Trophoblast cell (in vitro differentiated cells and primary cell): ENCODE measurements around the gene EGLN2.

ENCODE experiments used
- DNase-seq, 2 donors: peaks; one replicate each; pipeline ENCODE4 v3.0.0-alpha.2; 2016
- H2AFZ ChIP-seq: 2 replicates; pipeline ENCODE4 v1.6.1; 2013; ENCODE audit warnings: low read length, moderate library complexity, mild to moderate bottlenecking; ENCODE audit not compliant: insufficient read depth, poor library complexity
- H2AK5ac ChIP-seq: 2 replicates; pipeline ENCODE4 v1.6.1; 2013; ENCODE audit warnings: mild to moderate bottlenecking, low read length
- H2BK120ac ChIP-seq: 2 replicates; pipeline ENCODE4 v1.6.1; 2013; ENCODE audit warnings: low read length, mild to moderate bottlenecking, moderate library complexity; ENCODE audit not compliant: insufficient read depth, poor library complexity
- H2BK12ac ChIP-seq: 2 replicates; pipeline ENCODE4 v1.6.1; 2013; ENCODE audit warnings: mild to moderate bottlenecking, low read length, moderate library complexity
- H2BK5ac ChIP-seq: 2 replicates; pipeline ENCODE4 v1.6.1; 2013; ENCODE audit warnings: low read length, low read depth, moderate library complexity, mild to moderate bottlenecking; ENCODE audit not compliant: poor library complexity
- H3K14ac ChIP-seq: 2 replicates; pipeline ENCODE4 v1.6.1; 2013; ENCODE audit warnings: mild to moderate bottlenecking, low read length
- H3K18ac ChIP-seq: 2 replicates; pipeline ENCODE4 v1.6.1; 2013; ENCODE audit warnings: mild to moderate bottlenecking, low read length
- H3K23ac ChIP-seq: 2 replicates; pipeline ENCODE4 v1.6.1; 2013; ENCODE audit warnings: low read length
- H3K27ac ChIP-seq: 2 replicates; pipeline ENCODE4 v1.5.1; 2013; ENCODE audit warnings: low read depth, mild to moderate bottlenecking, inconsistent platforms, low read length, moderate library complexity
- H3K27me3 ChIP-seq: 2 replicates; pipeline ENCODE4 v1.6.1; 2013; ENCODE audit warnings: inconsistent platforms, mild to moderate bottlenecking, low read length, moderate library complexity; ENCODE audit not compliant: insufficient read depth
- H3K36me3 ChIP-seq, 2 experiments: 1 replicate in 1 of 2; 2 replicates in 1 of 2; pipeline ENCODE4 v1.6.1; 2013; ENCODE audit warnings: low read length in 2 of 2, mild to moderate bottlenecking in 2 of 2, moderate library complexity in 1 of 2; ENCODE audit not compliant: insufficient read depth in 2 of 2, control insufficient read depth in 1 of 2
- H3K4ac ChIP-seq: 2 replicates; pipeline ENCODE4 v1.6.1; 2013; ENCODE audit warnings: low read depth, mild to moderate bottlenecking, low read length, moderate library complexity
- H3K4me1 ChIP-seq, 2 experiments: 1 replicate in 1 of 2; 2 replicates in 1 of 2; pipeline ENCODE4 v1.6.1; 2013; ENCODE audit warnings: low read length in 2 of 2, mild to moderate bottlenecking in 2 of 2, moderate library complexity in 1 of 2; ENCODE audit not compliant: insufficient read depth in 2 of 2, control insufficient read depth in 1 of 2
- H3K4me2 ChIP-seq: 2 replicates; pipeline ENCODE4 v1.6.1; 2013; ENCODE audit warnings: inconsistent platforms, mild to moderate bottlenecking, low read length, moderate library complexity
- H3K4me3 ChIP-seq: 2 replicates; pipeline ENCODE4 v1.5.1; 2013; ENCODE audit warnings: mild to moderate bottlenecking, low read depth, low read length, inconsistent platforms
- H3K79me1 ChIP-seq: one replicate; pipeline ENCODE4 v1.6.1; 2013; ENCODE audit warnings: low read length
- H3K79me2 ChIP-seq: 2 replicates; pipeline ENCODE4 v1.6.1; 2013; ENCODE audit warnings: low read length, mild to moderate bottlenecking; ENCODE audit not compliant: control insufficient read depth, insufficient read depth, poor library complexity
- H3K9ac ChIP-seq: 2 replicates; pipeline ENCODE4 v1.6.1; 2013; ENCODE audit warnings: mild to moderate bottlenecking, low read length
- H3K9me3 ChIP-seq: 2 replicates; pipeline ENCODE4 v1.6.1; 2013; ENCODE audit warnings: low read depth, mild to moderate bottlenecking, control low read depth, inconsistent platforms, low read length; ENCODE audit not compliant: insufficient read depth
- H4K12ac ChIP-seq: 2 replicates; pipeline ENCODE4 v1.6.1; 2013; ENCODE audit warnings: low read depth, mild to moderate bottlenecking, low read length, moderate library complexity
- H4K8ac ChIP-seq: 2 replicates; pipeline ENCODE4 v1.6.1; 2013; ENCODE audit warnings: low read depth, mild to moderate bottlenecking, low read length, moderate library complexity
- H4K91ac ChIP-seq: one replicate; pipeline ENCODE4 v1.6.1; 2013; ENCODE audit warnings: low read depth, mild to moderate bottlenecking, low read length, moderate library complexity
- WGBS: extraction: QIAGEN DNeasy Blood & Tissue Kit; methylation state at CpG from one replicate; pipeline ENCODE4 v1.1.7; 2013; ENCODE audit warnings: missing lambda C conversion rate; ENCODE audit not compliant: insufficient read length, insufficient coverage; ENCODE audit errors: extremely low coverage; 5-methylcytosine and 5-hydroxymethylcytosine counted together

Gene EGLN2

DNA sequence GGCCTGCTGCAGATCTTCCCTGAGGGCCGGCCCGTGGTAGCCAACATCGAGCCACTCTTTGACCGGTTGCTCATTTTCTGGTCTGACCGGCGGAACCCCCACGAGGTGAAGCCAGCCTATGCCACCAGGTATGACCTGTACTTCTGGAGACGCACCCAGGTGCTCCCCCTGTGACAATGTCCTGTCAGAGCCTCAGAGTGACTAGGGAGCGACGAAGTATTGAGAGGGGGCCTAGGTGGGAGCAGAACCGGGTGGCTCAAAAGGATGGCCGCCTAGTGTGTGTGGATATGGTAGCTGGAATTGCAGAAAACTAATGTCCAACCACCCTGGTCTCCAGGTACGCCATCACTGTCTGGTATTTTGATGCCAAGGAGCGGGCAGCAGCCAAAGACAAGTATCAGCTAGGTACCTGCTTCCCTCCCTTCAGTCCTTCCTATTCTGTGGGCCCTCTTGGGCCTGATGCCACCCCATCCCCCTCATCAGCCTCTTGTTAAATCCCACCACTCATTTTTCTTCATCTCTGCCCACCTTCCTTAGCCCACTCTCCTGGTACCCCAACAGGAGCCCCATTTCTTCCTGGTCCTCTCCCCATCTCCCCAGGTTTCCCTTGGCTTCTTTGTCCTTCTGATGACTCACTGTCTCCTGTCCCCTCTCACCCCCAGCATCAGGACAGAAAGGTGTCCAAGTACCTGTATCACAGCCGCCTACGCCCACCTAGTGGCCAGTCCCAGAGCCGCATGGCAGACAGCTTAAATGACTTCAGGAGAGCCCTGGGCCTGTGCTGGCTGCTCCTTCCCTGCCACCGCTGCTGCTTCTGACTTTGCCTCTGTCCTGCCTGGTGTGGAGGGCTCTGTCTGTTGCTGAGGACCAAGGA lies 8.4 kb downstream of the EGLN2 start:
- H3K27ac ChIP-seq = no peak overlapping the region
- no peak overlapping the region for H3K4ac ChIP-seq
- H2AFZ ChIP-seq = no peak overlapping the region
- no peak overlapping the region for H4K8ac ChIP-seq
- no peak overlapping the region for H2BK120ac ChIP-seq
- H2BK5ac ChIP-seq = no peak overlapping the region
- peaks cover 18% of the 10 kb centered on the region for H3K79me2 ChIP-seq
- peak overlapping the region; percentile 12 for H3K18ac ChIP-seq
- H3K36me3 ChIP-seq = peaks cover 55 to 58% of the 10 kb centered on the region in 2 experiments
- H3K9me3 ChIP-seq = peaks cover 4% of the 10 kb centered on the region
- no peak overlapping the region for H2BK12ac ChIP-seq
- H4K12ac ChIP-seq = no peak overlapping the region
- DNase-seq = peak; percentile 75 to 76
- no peak overlapping the region for H3K23ac ChIP-seq
- H3K4me3 ChIP-seq = no peak overlapping the region
- no peaks in the 10 kb centered on the region for H3K27me3 ChIP-seq
- peaks cover 3% of the 10 kb centered on the region for H3K79me1 ChIP-seq
- no peak overlapping the region for H3K4me2 ChIP-seq
- peaks cover 35 to 44% of the 10 kb centered on the region in 2 experiments for H3K4me1 ChIP-seq
- H3K14ac ChIP-seq = no peak overlapping the region
- no CpG with 5 or more reads among the region's 18 CpGs for WGBS
- H2AK5ac ChIP-seq = no peak overlapping the region
- no peak overlapping the region for H3K9ac ChIP-seq
- H4K91ac ChIP-seq = no peak overlapping the region

DNA sequence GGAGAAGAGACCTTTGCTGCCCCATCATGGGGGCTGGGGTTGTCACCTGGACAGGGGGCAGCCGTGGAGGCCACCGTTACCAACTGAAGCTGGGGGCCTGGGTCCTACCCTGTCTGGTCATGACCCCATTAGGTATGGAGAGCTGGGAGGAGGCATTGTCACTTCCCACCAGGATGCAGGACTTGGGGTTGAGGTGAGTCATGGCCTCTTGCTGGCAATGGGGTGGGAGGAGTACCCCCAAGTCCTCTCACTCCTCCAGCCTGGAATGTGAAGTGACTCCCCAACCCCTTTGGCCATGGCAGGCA lies 9.0 kb downstream of the EGLN2 start:
- H3K18ac ChIP-seq = peak overlapping the region; percentile 12
- H2BK120ac ChIP-seq = no peak overlapping the region
- H3K9me3 ChIP-seq = peaks cover 2% of the 10 kb centered on the region
- no peak overlapping the region for H3K4me2 ChIP-seq
- no peak overlapping the region for H3K4me3 ChIP-seq
- H2AFZ ChIP-seq = no peak overlapping the region
- no CpG with 5 or more reads among the region's 2 CpGs for WGBS
- H3K14ac ChIP-seq = no peak overlapping the region
- H3K79me2 ChIP-seq = peaks cover 13% of the 10 kb centered on the region
- no peak overlapping the region for H3K4ac ChIP-seq
- no peak overlapping the region for H2BK5ac ChIP-seq
- H2BK12ac ChIP-seq = no peak overlapping the region
- H2AK5ac ChIP-seq = no peak overlapping the region
- H4K91ac ChIP-seq = no peak overlapping the region
- H3K23ac ChIP-seq = no peak overlapping the region
- H3K36me3 ChIP-seq = peaks cover 49 to 52% of the 10 kb centered on the region in 2 experiments
- H3K27me3 ChIP-seq = no peaks in the 10 kb centered on the region
- peaks cover 30 to 38% of the 10 kb centered on the region in 2 experiments for H3K4me1 ChIP-seq
- H3K79me1 ChIP-seq = peaks cover 3% of the 10 kb centered on the region
- H3K9ac ChIP-seq = no peak overlapping the region
- no peak overlapping the region for H4K8ac ChIP-seq
- no peak overlapping the region for H4K12ac ChIP-seq
- DNase-seq = no peak
- no peak overlapping the region for H3K27ac ChIP-seq

DNA sequence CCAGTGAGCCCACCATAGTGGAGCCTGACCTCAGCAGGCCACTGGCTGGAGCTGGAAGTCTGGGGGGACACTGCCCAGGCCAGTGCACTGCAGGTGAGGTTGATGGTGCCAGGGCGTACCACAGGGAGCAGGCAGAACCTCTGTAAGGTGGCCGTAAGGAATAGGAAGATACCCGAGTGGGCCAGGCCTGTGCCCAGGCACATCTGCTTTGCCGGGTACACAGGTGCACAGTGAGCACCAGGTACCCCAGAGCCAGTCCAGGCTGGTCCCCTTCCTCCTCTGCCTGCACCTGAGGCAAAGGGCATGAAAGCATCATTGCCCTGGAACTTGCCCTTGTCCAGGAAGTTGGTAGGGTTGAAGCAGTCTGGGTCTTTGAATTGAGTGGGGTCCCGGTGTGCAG lies 9.5 kb downstream of the EGLN2 start:
- Histone ChIP-seq H2BK12ac (no peak overlapping the region), H4K8ac (no peak overlapping the region), H3K27ac (no peak overlapping the region), H2BK5ac (no peak overlapping the region), H3K18ac (no peak overlapping the region), H3K14ac (no peak overlapping the region), H3K36me3 (peaks cover 44 to 47% of the 10 kb centered on the region in 2 experiments), H3K79me1 (peaks cover 3% of the 10 kb centered on the region), H3K4ac (no peak overlapping the region), H3K4me1 (peaks cover 26 to 33% of the 10 kb centered on the region in 2 experiments), H3K27me3 (no peaks in the 10 kb centered on the region), H3K4me2 (no peak overlapping the region), H2AK5ac (no peak overlapping the region), H2AFZ (no peak overlapping the region), H3K79me2 (peaks cover 10% of the 10 kb centered on the region), H2BK120ac (no peak overlapping the region), H3K23ac (no peak overlapping the region), H4K12ac (no peak overlapping the region), H3K9me3 (peaks cover 2% of the 10 kb centered on the region), H4K91ac (no peak overlapping the region), H3K9ac (no peak overlapping the region), H3K4me3 (no peak overlapping the region)
- whole genome bisulfite sequencing = no CpG with 5 or more reads among the region's 5 CpGs
- DNase-seq = no peak

GRCh38 chr19:40809358-40810086 lies 10.5 kb downstream of the EGLN2 start:
- peaks cover 2% of the 10 kb centered on the region for H3K9me3 ChIP-seq
- no peaks in the 10 kb centered on the region for H3K27me3 ChIP-seq
- no peak overlapping the region for H3K4me3 ChIP-seq
- no peak overlapping the region for H2BK5ac ChIP-seq
- no peak overlapping the region for H2BK120ac ChIP-seq
- H2AK5ac ChIP-seq = no peak overlapping the region
- H3K18ac ChIP-seq = no peak overlapping the region
- no peak overlapping the region for H4K12ac ChIP-seq
- H3K4me1 ChIP-seq = peaks cover 22 to 30% of the 10 kb centered on the region in 2 experiments
- no peak overlapping the region for H2AFZ ChIP-seq
- peaks cover 34 to 37% of the 10 kb centered on the region in 2 experiments for H3K36me3 ChIP-seq
- no peak overlapping the region for H3K27ac ChIP-seq
- peaks cover 3% of the 10 kb centered on the region for H3K79me1 ChIP-seq
- no CpG with 5 or more reads among the region's 39 CpGs for WGBS
- no peak overlapping the region for H3K23ac ChIP-seq
- no peak overlapping the region for H3K9ac ChIP-seq
- H3K4me2 ChIP-seq = no peak overlapping the region
- H2BK12ac ChIP-seq = no peak overlapping the region
- H3K79me2 ChIP-seq = peaks cover 2% of the 10 kb centered on the region
- no peak for DNase-seq
- no peak overlapping the region for H3K14ac ChIP-seq
- no peak overlapping the region for H4K91ac ChIP-seq
- no peak overlapping the region for H3K4ac ChIP-seq
- no peak overlapping the region for H4K8ac ChIP-seq
